ENCODE results near the gene OTOA.
"Not testable (repeated sequence)": the region's sequence is repeated elsewhere in the genome, so short reads cannot be mapped to it uniquely, and the experiment has no call there.

The OTOA gene

GRCh38 chr16:21720533-21720932 is 56.8 kb downstream of the OTOA start:
- CTCF ChIA-PET = interaction anchor here (1.2 kb wide), 1 partner anchor 13 kb away, joined by 4 read pairs; no protein-coding TSS in a partner anchor
- no peak overlapping the region for H3K27ac ChIP-seq
- TF ChIP-seq CTCF (conservative IDR thresholded peaks at IDR 0.05; ENCODE audit: low read depth) = no peak
- POLR2A ChIA-PET (ENCODE audit: low non-redundant PET) = no interaction called here
- DNase-seq (ENCODE audit: low spot score) = no peak

- DNase-seq (ENCODE audit: low spot score) = no peak
- CTCF ChIA-PET = interaction anchor here (0.7 kb wide), 2 partner anchors 65 to 1401 kb away, joined by 3 to 4 read pairs; no protein-coding TSS in a partner anchor
- no peak for TF ChIP-seq CTCF (conservative IDR thresholded peaks at IDR 0.05; ENCODE audit: low read depth)
- H3K27ac ChIP-seq = no peak overlapping the region
- POLR2A ChIA-PET (ENCODE audit: low non-redundant PET) = no interaction called here
Observed at GRCh38 chr16:21722771-21723455, 59.1 kb downstream of the OTOA start.

GRCh38 chr16:21723532-21723931 is 59.8 kb downstream of the OTOA start:
- ChIA-PET POLR2A (ENCODE audit: low non-redundant PET) (no interaction called here), CTCF (interaction anchor here (0.7 kb wide), 2 partner anchors 66 to 1401 kb away, joined by 3 to 4 read pairs; no protein-coding TSS in a partner anchor)
- TF ChIP-seq CTCF (conservative IDR thresholded peaks at IDR 0.05; ENCODE audit: low read depth) = no peak
- DNase-seq (ENCODE audit: low spot score) = no peak
- no peak overlapping the region for H3K27ac ChIP-seq

GRCh38 chr16:21727344-21727743 is 63.6 kb downstream of the OTOA start:
- POLR2A ChIA-PET (ENCODE audit: low non-redundant PET) = no interaction called here
- CTCF ChIA-PET = interaction anchor here (0.6 kb wide), 1 partner anchor 372 kb away, joined by 7 read pairs; no protein-coding TSS in a partner anchor
- DNase-seq (ENCODE audit: low spot score) = no peak
- no peak for TF ChIP-seq CTCF (conservative IDR thresholded peaks at IDR 0.05; ENCODE audit: low read depth)
- H3K27ac ChIP-seq = no peak overlapping the region

- POLR2A ChIA-PET (ENCODE audit: low non-redundant PET); H3K27ac ChIP-seq; CTCF ChIA-PET; DNase-seq (ENCODE audit: low spot score): not testable (repeated sequence)
Observed at GRCh38 chr16:21731233-21731632, 67.5 kb downstream of the OTOA start.

- CTCF ChIA-PET; DNase-seq (ENCODE audit: low spot score): not testable (repeated sequence)
Observed at GRCh38 chr16:21740637-21741036, 76.9 kb downstream of the OTOA start.

GRCh38 chr16:21756192-21757079 is 92.7 kb downstream of the OTOA start:
- POLR2A ChIA-PET (ENCODE audit: low non-redundant PET); CTCF ChIA-PET; DNase-seq (ENCODE audit: low spot score); H3K27ac ChIP-seq: not testable (repeated sequence)

More at GRCh38 chr16:21740637-21741036, 76.9 kb downstream of the OTOA start:
- POLR2A ChIA-PET (ENCODE audit: low non-redundant PET); H3K27ac ChIP-seq: not testable (repeated sequence)

- POLR2A ChIA-PET (ENCODE audit: low non-redundant PET); CTCF ChIA-PET; DNase-seq (ENCODE audit: low spot score); H3K27ac ChIP-seq: not testable (repeated sequence)
Observed at GRCh38 chr16:21757080-21757671, 93.4 kb downstream of the OTOA start.

GRCh38 chr16:21768280-21768679 is 104.5 kb downstream of the OTOA start:
- POLR2A ChIA-PET (ENCODE audit: low non-redundant PET); CTCF ChIA-PET: not testable (repeated sequence)

GRCh38 chr16:21768810-21769209 is 105.0 kb downstream of the OTOA start:
- H3K27ac ChIP-seq; POLR2A ChIA-PET (ENCODE audit: low non-redundant PET); CTCF ChIA-PET; DNase-seq (ENCODE audit: low spot score): not testable (repeated sequence)

More at GRCh38 chr16:21768280-21768679, 104.5 kb downstream of the OTOA start:
- H3K27ac ChIP-seq; DNase-seq (ENCODE audit: low spot score): not testable (repeated sequence)

GRCh38 chr16:21769284-21769683 is 105.5 kb downstream of the OTOA start:
- CTCF ChIA-PET; H3K27ac ChIP-seq; DNase-seq (ENCODE audit: low spot score); POLR2A ChIA-PET (ENCODE audit: low non-redundant PET): not testable (repeated sequence)

GRCh38 chr16:21770584-21770983 is 106.8 kb downstream of the OTOA start:
- CTCF ChIA-PET; DNase-seq (ENCODE audit: low spot score); POLR2A ChIA-PET (ENCODE audit: low non-redundant PET); H3K27ac ChIP-seq: not testable (repeated sequence)
